ENCODE results near the gene SYNE4.

The SYNE4 gene

DNA sequence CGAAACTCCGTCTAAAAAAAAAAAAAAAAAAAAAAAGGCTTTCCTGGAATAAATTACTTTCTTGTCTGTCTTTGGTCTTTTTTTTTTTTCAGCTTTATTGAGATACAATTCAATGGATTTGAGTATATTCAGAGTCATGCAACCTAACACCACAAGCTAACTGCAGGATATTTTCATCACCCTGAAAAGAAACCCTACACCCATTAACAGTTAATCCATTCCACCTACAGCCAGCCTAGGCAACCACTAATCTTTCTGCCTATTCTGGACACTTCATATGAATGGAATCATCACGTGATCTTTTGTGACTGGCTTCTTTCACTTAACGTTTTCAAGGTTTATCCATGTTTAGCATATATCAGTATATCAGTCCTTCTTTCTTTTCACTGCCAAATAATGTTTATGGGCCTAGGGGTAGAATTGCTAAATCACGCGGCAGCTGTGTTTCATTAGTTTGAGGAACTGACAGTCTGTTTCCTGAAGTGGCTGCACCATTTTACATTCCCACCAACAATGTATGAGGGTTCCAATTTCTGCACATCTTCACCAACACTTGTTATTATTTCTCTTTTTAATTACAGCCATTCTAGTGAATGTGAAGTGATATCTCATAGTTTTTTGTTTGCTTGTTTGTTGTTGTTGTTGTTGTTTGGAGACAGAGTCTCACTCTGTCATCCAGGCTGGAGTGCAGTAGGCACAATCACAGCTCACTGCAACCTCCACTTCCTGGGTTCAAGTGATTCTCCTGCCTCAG is 52.6 kb downstream of the SYNE4 start:
- no peak for DNase-seq
- Histone ChIP-seq H3K4me1 (peaks cover 0 to 13% (median 11%) of the 10 kb centered on the region in 4 donors), H3K27me3 (peaks cover 0 to 36% of the 10 kb centered on the region in 2 donors), H3K4me3 (no peak overlapping the region), H3K9me3 (no peaks in the 10 kb centered on the region), H3K27ac (no peak overlapping the region), H3K36me3 (no peaks in the 10 kb centered on the region)
- intact Hi-C loops (cut with DNase I; ENCODE audit: low total_unique reads) = no loop called here
- TF ChIP-seq, protein P1, sequence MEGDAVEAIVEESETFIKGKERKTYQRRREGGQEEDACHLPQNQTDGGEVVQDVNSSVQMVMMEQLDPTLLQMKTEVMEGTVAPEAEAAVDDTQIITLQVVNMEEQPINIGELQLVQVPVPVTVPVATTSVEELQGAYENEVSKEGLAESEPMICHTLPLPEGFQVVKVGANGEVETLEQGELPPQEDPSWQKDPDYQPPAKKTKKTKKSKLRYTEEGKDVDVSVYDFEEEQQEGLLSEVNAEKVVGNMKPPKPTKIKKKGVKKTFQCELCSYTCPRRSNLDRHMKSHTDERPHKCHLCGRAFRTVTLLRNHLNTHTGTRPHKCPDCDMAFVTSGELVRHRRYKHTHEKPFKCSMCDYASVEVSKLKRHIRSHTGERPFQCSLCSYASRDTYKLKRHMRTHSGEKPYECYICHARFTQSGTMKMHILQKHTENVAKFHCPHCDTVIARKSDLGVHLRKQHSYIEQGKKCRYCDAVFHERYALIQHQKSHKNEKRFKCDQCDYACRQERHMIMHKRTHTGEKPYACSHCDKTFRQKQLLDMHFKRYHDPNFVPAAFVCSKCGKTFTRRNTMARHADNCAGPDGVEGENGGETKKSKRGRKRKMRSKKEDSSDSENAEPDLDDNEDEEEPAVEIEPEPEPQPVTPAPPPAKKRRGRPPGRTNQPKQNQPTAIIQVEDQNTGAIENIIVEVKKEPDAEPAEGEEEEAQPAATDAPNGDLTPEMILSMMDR (IDR thresholded peaks at IDR 0.05) = no peak

Data from tibial artery (tissue), 4 donors.